ENCODE results near the gene NSUN4.

The NSUN4 gene

GRCh38 chr1:46408356-46409062 is 67.9 kb downstream of the NSUN4 start:
- DNase-seq, result no peak

- no peak for DNase-seq
These were observed 68.4 kb downstream of the NSUN4 start for GRCh38 chr1:46409063-46409372.

DNA sequence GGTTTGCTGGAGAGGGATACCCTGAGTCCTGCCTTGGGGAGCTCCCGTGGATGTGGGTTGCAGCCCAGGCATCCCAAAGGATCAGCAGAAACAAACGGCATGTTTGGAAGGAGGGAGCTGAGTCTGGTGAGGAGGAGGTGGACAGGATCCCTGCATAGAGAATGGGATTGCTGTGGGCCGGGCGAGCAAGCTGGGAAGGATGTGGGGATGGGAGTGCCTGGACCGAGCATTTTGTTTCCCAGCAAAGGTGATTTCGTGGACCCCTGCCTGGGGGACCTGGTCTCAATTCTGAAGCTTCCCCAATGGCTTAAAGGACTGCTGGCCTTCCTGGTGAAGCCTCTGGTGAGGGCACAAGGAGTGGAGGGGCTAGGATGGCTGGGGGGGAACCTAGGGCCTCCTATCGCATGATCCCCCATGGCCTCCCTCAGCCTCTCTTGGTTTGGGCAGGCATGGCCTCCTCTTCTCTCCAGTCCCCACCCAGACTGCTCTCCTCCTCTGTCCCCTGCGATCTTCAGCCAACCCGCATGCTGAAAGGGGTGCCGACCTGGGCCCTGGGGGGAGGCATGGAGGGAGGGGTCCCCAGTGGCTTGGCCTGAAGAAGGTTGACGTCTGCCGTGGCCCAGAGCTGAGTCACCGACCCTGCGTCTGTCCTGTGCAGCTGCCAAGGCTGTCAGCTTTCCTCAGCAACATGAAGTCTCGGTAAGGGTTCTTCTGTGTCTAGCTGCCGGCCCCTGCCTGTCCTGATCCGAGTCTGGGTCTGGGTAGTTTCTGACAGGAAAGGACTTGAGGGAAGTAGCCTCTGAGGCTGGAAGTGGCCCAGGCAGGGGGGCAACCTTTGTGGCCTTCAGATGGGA is 69.8 kb downstream of the NSUN4 start:
- DNase-seq, result no peak

DNA sequence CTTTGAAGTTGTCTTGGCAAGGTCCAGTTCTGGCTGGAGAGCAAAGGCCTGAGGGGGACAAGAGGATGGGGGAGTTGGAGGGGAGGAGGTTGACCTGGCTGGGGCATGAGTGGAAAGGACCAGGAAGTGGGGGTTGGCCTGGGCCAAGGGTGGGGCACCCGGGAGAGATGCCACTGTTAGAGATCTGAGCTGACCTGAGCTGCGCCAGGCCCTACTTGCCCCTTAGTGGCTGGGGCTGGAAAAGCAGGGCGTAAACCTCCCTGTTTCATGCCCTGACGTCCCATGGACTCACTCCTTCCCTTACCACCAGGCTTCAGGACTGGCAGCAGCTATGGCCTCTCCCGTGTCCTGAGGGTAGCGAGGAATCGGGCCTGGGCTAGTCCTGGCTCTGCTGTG is 70.4 kb downstream of the NSUN4 start:
- no peak for DNase-seq

Measured in activated gamma-delta T cell treated with Interleukin-2 at 50 U/mL for 16 hours (primary cell).